GDM1 (cell line): Measurements from ENCODE around the gene ROGDI.
"Not testable (repeated sequence)": the region's sequence is repeated elsewhere in the genome, so short reads cannot be mapped to it uniquely, and the experiment has no call there.

Experiments used
- DNase-seq: peaks from one replicate; lab custom pipeline; 2025; lab: John Stamatoyannopoulos, UW

Gene ROGDI

GRCh38 chr16:4790871-4791270 lies 11.6 kb downstream of the ROGDI start:
- DNase-seq, result no peak

GRCh38 chr16:4790261-4790660 lies 12.2 kb downstream of the ROGDI start:
- DNase-seq, result no peak

DNA sequence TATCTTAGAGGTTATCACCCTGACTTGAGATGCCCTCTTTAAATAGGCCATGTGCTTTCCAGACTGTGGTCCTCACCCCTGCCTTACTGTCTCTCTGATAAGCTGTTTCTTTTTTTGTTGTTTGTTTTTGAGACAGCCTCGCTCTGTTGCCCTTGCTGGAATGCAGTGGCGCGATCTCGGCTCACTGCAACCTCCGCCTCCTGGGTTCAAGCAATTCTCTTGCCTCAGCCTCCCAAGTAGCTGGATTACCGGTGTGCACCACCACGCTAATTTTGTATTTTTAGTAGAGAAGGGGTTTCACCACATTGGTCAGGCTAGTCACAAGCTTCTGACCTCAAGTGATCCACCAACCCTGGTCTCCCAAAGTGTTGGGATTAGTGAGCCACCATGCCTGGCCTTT lies 13.5 kb downstream of the ROGDI start:
- DNase-seq, result no peak

DNA sequence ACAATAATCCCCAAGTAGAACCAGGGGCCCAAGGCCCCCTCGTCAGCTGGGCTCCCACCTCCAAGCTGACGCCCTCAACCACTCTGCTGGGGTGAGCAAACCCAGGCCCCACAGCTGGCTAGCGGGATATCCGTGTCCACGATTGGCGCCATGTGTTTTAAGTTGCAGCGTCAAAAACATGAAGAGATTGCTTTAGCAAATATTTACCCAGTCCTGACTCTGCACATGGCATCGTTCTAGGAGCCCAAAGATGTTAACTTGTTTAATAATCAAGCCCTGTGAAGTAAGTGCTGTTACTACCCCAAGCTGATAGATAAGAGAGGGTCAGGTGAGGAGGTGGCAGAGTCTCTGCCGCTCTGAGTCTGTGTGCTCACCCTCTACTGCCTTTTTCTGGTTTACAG lies 13.9 kb downstream of the ROGDI start:
- no peak for DNase-seq

DNA sequence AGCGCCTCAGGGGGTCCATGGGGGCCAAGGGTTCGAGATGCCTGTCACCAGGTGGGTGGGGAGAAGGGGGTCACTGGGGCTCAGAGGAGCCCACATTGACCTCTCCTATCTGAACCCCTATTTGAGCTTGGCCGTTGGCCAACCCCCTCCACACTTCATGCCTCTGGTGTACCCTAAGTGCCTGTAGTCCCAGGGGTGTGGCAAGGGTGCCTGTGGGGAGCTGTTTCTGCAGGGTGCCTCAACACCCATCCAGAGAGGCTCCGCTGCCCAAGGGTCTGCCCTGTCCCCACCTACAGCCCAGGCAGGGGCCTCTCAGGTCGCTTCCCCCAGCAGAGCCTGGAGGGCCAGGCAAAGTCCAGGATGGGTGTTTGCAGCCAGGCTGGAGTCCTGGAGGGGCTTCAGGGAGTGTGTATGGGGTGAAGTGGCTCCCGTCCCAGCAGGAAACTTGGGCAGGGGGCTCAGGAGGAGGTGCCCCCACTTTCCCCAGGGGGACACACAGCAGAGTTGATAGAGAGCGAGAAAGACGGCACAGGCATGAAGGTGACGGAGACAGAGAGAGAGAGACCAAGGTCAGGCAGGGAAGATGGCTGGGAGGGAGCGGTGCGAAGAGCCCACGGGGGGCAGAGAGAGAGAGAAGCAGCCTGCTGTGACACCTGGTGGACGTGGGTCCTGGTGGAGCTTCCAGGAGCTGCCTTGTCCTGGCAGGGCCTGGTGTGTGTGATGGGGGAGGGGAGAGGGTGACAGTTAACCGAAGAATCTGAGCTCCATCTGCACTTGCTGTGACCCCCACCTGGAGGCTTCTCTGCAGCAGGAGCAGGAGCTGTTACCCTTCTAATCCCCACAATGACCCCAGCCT lies 14.6 kb downstream of the ROGDI start, which contains the start of gene SEPTIN12:
Gene SEPTIN12, minus strand, starts transcription at position 719 of the 856 bp plus-strand sequence. Its CDS starts 700 bp downstream, at position 19.
- DNase-seq, result no peak

DNA sequence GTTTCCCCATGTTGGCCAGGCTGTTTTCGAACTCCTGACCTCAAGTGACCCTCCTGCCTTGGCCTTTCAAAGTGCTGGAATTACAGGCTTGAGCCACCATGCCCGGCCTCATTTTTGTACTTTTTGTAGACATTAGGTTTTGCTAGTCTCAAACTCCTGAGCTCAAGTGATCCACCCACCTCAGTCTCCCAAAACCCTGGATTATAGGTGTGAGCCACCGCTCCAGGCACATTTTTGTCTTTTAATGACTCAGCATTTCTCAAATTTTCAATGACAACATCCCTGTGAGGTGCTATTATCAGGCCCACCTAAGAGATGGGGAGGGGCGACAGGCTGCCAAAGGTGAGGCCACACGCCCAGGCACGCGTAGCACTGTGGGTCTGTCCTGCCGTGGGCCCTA lies 15.4 kb downstream of the ROGDI start:
- DNase-seq, result no peak

DNA sequence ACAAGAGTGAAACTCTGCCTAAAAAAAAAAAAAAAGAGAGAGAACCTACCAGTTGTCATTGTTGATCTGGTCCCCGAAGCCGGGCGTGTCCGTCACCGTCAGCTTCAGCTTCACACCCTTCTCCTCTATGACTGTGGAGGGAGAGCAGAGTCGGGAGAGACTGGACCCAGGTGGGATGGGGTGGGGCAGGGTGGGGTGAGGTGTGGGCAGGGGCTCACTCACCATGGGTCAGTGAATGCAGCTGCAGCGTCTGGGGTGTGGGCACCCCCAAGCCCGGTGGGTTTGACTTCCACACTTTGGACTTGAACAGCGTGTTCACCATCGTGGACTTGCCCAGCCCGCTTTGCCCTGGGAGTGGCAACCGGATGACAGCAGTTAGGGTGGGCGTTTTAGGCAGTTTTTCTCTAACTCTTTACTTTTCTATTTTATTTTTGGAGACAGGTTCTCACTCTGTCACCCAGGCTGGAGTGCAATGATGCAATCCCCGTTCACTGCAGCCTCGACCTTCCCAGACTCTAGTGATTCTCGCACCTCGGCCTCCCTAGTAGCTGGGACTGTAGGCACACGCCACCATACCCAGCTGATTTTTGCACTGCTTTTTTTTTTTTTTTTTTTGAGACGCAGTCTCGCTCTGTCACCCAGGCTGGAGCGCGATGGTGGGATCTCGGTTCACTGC lies 16.5 kb downstream of the ROGDI start:
- no peak for DNase-seq

DNA sequence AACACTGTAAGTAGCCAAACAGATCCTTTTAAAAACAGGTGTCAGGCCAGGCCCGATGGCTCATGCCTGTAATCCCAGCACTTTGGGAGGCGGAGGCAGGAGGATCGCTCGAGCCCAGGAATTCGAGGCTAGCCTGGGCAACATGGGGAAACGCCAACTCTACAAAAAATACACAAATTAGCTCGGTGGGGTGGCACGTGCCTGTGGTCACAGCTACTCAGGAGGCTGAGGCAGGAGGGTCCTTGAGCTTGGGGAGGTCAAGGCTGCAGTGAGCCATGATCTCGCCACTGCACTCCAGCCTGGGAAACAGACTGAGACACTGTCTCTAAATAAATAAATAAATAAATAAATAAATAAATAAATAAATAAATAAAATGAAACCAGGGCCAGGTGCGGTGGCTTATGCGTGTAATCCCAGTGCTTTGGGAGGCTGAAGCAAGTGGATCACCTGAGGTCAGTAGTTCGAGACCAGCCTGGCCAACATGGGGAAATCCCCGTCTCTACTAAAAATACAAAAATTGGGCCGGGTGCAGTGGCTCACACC lies 17.9 kb downstream of the ROGDI start:
- not testable (repeated sequence) for DNase-seq

DNA sequence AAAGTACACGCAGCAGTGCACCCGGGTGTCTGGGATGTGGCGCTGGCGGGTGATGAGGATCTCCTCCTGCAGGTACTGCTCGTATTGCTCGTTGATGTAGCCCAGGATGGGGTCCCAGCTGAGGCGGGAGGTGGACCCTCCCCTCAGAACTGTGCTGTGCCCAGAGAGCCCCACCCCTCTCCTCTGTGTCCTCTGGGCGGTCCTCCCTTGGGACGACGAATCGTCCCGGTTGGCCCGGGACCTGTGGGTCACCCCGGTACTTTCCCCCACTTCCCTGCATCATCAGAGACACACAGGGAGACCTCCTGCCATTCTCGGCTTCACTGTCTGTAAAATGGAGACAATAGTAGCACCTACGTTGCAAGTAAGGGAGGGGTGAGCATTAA lies 18.5 kb downstream of the ROGDI start:
- no peak for DNase-seq

DNA sequence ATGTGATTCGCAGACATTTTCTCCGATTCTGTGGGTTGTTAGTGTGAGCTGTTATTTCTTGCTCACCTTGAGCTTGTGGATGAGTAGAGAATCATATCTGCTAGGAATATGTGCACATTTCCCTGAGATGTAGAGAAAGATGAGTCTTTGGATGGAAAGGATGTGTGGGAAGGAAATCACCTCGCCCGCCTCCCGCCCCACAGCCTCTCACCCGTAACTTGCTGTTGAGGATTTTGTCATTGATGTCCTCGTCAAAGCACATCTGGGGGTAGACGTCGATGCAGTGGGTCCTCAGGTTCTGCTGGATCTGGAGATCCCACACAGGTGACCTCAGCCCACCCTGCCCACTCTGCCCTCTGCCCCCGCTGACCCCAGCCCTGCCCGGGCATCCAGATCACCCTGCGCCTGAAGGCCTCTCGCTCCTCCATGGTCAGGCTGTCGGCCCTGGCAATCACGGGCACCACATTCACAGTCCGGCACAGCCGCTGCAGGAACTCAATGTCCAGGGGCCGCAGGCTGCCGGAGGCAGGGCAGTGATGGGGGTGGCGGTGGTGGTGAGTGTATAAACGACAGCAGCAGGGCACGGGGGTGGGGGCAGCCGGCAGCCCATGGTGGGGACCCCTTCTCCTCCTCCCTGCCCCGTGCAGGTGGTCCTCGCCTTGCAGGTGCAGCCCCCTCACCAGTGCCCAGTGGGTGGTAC lies 19.0 kb downstream of the ROGDI start:
- no peak for DNase-seq

- no peak for DNase-seq
Measured at GRCh38 chr16:4780235-4780634, 22.2 kb downstream of the ROGDI start.

- no peak for DNase-seq
Measured at GRCh38 chr16:4778050-4778392, 24.4 kb downstream of the ROGDI start.

DNA sequence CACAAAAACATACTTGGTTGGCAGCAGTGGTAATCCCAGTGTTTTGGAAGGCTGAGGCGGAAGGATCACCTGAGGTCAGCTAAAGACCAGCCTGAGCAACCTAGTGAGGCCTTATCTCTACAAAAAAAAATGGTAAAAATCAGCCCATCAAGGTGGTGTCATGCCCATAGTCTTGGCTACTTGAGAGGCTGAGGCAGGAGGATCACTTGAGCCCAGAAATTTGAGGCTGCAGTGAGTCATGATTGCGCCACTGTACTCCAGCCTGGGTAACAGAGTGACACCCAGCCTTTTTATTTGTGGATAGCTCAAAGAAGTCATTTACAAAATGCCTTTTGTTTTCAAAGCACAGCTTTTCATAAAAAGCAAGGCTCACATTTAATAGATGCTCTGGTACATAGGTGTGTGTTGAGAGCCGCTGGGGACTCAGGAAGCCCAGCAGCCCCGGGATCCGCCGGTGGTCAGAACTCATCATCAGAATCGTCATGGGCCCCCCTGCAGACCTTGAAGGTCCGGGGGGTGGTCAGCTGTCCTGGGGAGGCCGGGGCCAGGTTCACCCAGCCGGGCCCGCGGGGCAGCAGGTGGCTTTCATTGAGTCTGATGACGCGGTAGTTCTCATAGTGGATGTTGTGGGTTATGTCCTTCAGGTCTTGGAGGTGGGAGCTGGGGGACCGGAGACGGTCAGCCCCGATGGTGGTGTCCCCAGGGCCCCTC lies 24.9 kb downstream of the ROGDI start:
- no peak for DNase-seq

GRCh38 chr16:4776141-4776705 lies 26.2 kb downstream of the ROGDI start:
- DNase-seq, result no peak

DNA sequence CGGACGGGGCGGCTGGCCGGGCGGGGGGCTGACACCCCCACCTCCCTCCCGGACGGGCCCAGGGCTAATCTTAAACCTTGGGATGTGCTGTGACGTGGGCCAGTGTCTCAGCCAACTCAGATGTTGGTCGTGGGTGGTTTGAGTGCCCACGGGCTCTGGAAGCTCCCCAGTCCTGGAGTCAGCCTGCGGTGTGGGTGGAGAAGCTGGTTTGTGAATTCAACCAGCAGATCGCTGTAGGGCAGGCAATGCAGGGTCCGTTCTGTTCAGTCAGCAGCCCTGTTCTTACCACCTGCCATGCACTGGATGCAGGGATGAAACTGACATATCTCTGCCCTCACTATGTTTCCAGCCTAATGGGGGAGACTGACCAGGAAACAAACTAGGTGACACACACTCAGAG lies 27.4 kb downstream of the ROGDI start:
- DNase-seq, result no peak

DNA sequence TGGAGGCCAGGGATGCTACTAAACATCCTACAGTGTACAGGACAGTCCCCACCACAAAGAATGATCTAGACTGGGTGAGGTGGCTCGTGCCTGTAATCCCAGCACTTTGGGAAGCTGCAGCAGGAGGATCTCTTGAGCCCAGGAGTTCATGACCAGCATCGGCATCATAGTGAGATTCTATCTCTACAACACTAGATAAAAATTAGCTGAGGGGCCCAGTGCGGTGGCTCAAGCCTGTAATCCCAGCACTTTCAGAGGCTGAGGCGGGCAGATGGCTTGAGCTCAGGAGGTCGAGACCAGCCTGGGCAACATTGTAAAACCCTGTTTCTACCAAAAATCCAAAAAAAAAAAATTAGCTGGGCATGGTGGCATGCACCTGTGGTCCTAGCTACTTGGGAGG lies 30.1 kb downstream of the ROGDI start:
- no peak for DNase-seq

DNA sequence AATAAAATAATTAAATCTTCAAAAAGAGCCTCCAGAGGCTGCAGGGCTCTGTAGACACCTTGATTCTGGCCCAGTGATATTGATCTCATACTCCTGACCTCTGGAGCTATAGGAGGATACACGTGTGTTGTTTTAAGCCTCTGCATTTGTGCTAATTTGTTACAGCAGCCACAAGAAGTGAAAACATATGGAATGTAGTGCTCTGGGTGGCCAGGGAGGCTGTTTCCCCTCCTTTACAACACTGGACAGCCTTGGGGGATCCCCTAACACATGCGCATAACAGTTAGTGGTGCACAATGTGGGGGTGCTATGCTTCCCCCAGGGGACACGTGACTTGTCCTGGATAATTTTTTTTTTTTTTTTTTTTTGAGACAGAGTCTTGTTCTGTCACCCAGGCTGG lies 30.8 kb downstream of the ROGDI start:
- no peak for DNase-seq

DNA sequence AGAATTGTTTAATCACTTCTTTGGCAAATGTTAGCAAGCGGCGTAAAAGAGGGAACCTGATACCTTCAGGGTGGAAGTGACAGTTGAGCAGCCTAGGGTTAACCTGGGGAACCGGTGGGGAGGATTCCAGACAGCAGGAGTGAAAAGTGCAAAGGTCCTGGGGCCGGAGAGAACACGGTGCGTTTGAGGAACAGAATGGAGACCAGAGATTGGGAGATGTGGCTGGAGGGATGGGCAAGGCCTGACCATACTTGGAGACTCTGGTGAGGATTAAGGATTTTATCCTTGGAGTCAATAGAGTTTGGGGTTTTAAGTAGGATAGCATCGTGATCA lies 33.2 kb downstream of the ROGDI start:
- DNase-seq, result no peak

DNA sequence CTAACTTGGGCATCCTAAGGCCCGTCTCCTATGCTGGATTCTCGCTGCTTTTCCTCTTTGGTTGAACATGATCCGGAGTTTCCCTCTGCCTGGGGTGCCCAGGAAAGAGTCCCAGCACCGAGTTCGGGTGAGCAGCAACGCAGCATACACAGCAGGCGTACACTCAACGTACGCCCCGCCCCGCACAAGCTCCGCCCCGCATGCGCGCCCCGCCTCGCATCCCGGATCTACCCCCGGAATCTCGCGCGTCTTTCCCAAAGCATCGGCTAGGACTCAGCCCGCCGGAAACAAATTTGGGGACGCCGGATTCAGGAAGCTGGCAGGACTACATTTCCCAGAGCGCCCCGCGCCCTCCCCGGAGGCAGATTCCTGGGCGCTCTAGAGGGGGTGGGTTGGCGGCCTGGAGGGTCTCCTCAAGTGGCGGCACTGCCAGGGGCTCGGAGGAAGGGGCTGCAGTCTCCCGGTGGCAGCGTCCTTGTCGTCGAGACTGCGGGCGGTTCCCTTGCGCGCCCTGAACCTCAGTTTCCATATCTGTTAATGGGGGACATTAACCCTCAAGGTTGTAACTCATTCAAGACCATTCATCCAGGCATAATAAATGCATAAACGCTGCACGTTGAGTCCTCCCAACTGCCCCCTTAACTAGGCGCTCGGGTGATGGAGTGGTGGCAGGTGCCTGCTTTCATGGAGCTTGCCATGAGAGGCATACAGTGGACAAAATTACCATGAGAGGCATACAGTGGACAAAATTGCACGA lies 33.7 kb downstream of the ROGDI start:
- DNase-seq, result peak; percentile 58

GRCh38 chr16:4767872-4768548 lies 34.4 kb downstream of the ROGDI start:
- DNase-seq, result no peak
